Natural killer cell (primary cell): ENCODE results near the gene ARFRP1. TPM values are rescaled to one million over a fixed set of nuclear protein-coding genes. Genes with fewer than 3 reads are reported as not detected.

Experiments used
- ATAC-seq, 3 donors: fragments of 150-1000 bp in 2 of 3; fragments of 200-7000 bp in 1 of 3; cut with Tn5 transposase; 1 replicate in 1 of 3; 2 replicates in 2 of 3; pipeline ENCODE4 v1.10.0; 2021; ENCODE audit warnings: mild to moderate bottlenecking in 2 of 3, moderate library complexity in 2 of 3
- DNase-seq, 2 donors: peaks; one replicate each; pipeline versions ENCODE4 v3.0.0 to v3.0.0-alpha.2; 2013 to 2021; ENCODE audit warnings: mixed read lengths in 1 of 2
- H3K27ac ChIP-seq: one replicate; pipeline ENCODE4 v1.5.1; 2013; ENCODE audit warnings: mild to moderate bottlenecking, low read length
- H3K27me3 ChIP-seq: one replicate; pipeline ENCODE4 v1.6.1; 2013; ENCODE audit warnings: low read length; ENCODE audit not compliant: control insufficient read depth, insufficient read depth
- H3K36me3 ChIP-seq: one replicate; pipeline ENCODE4 v1.6.1; 2013; ENCODE audit warnings: low read length; ENCODE audit not compliant: control insufficient read depth, insufficient read depth
- H3K4me1 ChIP-seq: one replicate; pipeline ENCODE4 v1.6.1; 2013; ENCODE audit warnings: low read length; ENCODE audit not compliant: control insufficient read depth, insufficient read depth
- H3K4me3 ChIP-seq: one replicate; pipeline ENCODE4 v1.5.1; 2013; ENCODE audit warnings: low read length
- H3K9me3 ChIP-seq: one replicate; pipeline ENCODE4 v1.6.1; 2013; ENCODE audit warnings: low read length; ENCODE audit not compliant: control insufficient read depth, insufficient read depth
- H3K27ac Mint-ChIP-seq, 2 donors: one replicate each; pipeline ENCODE4 v1.8.0; 2022; ENCODE audit warnings: mild to moderate bottlenecking in 2 of 2, mixed read lengths in 2 of 2, moderate library complexity in 1 of 2
- H3K27me3 Mint-ChIP-seq, 2 donors: one replicate each; pipeline ENCODE4 v1.8.0; 2022; ENCODE audit warnings: low read depth in 2 of 2, mixed read lengths in 2 of 2
- H3K36me3 Mint-ChIP-seq: one replicate; pipeline ENCODE4 v1.8.0; 2022; ENCODE audit warnings: mixed read lengths
- H3K4me1 Mint-ChIP-seq, 2 donors: one replicate each; pipeline ENCODE4 v1.8.0; 2022; ENCODE audit warnings: mixed read lengths in 2 of 2
- H3K4me3 Mint-ChIP-seq: one replicate; pipeline ENCODE4 v1.8.0; 2022; ENCODE audit warnings: mild to moderate bottlenecking, moderate library complexity, mixed read lengths
- H3K9me3 Mint-ChIP-seq, 2 donors: one replicate each; pipeline ENCODE4 v1.8.0; 2022; ENCODE audit warnings: mixed read lengths in 2 of 2
- WGBS: methylation state at CpG from one replicate; pipeline ENCODE4 v1.1.7; 2013; ENCODE audit warnings: missing lambda C conversion rate; ENCODE audit not compliant: insufficient coverage; 5-methylcytosine and 5-hydroxymethylcytosine counted together
- intact Hi-C: fragments of 100-400 bp; cut with micrococcal nuclease; formaldehyde crosslinking; loops from one replicate; pipeline ENCODE4 v1.14.2; 2022
- total RNA-seq, 4 donors: library from RNA; stranded (reverse); fragments of 120-200 nt in 1 of 4; gene quantifications; one replicate each; pipeline versions ENCODE4 v1.2.3 to v1.2.4, GENCODE V29; 2013 to 2022
- TF ChIP-seq, protein P1 (sequence below): fragments of 200-600 bp; IDR thresholded peaks from one replicate; pipeline ENCODE4 v1.8.0; 2022; ENCODE audit warnings: antibody characterized with exemption

ARFRP1 gene
- total RNA-seq, 3 donors from 2014 or later (not counting 1 experiment from before 2014, with no cell fraction given) = 43.9 to 55.8 (median 50.6) TPM

DNA sequence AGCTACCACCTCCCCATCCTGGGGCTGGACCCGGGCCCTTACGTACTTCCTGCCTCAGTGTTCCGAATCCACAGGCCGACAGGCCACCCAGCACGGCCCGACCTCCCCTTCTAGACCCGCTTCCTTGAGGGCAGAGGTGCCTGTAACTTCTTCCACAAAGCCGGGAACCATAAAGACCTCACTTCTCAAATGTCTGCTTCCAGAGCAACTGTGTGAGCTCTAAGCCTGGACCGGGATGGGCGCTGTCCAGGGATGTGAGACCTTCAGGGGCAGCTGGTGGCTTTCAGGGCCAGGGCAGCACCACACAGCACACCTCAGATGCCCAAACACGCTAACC, 41.1 kb upstream of the ARFRP1 start:
- no peaks in the 10 kb centered on the region for H3K36me3 Mint-ChIP-seq
- H3K27ac ChIP-seq = no peak overlapping the region
- H3K27me3 Mint-ChIP-seq = no peaks in the 10 kb centered on the region
- TF ChIP-seq, protein P1, sequence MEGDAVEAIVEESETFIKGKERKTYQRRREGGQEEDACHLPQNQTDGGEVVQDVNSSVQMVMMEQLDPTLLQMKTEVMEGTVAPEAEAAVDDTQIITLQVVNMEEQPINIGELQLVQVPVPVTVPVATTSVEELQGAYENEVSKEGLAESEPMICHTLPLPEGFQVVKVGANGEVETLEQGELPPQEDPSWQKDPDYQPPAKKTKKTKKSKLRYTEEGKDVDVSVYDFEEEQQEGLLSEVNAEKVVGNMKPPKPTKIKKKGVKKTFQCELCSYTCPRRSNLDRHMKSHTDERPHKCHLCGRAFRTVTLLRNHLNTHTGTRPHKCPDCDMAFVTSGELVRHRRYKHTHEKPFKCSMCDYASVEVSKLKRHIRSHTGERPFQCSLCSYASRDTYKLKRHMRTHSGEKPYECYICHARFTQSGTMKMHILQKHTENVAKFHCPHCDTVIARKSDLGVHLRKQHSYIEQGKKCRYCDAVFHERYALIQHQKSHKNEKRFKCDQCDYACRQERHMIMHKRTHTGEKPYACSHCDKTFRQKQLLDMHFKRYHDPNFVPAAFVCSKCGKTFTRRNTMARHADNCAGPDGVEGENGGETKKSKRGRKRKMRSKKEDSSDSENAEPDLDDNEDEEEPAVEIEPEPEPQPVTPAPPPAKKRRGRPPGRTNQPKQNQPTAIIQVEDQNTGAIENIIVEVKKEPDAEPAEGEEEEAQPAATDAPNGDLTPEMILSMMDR = no peak
- H3K9me3 Mint-ChIP-seq = no peaks in the 10 kb centered on the region
- no peak overlapping the region for H3K27ac Mint-ChIP-seq
- no peak overlapping the region for H3K4me3 Mint-ChIP-seq
- ATAC-seq = no peak
- no peaks in the 10 kb centered on the region for H3K9me3 ChIP-seq
- no peak overlapping the region for H3K4me3 ChIP-seq
- 84% methylated on average over 10 of the region's 11 CpGs for WGBS
- intact Hi-C loops = no loop called here
- peaks cover 0 to 12% of the 10 kb centered on the region in 2 donors for H3K4me1 Mint-ChIP-seq
- no peaks in the 10 kb centered on the region for H3K36me3 ChIP-seq
- H3K4me1 ChIP-seq = peaks cover 25% of the 10 kb centered on the region
- no peaks in the 10 kb centered on the region for H3K27me3 ChIP-seq
- no peak for DNase-seq

DNA sequence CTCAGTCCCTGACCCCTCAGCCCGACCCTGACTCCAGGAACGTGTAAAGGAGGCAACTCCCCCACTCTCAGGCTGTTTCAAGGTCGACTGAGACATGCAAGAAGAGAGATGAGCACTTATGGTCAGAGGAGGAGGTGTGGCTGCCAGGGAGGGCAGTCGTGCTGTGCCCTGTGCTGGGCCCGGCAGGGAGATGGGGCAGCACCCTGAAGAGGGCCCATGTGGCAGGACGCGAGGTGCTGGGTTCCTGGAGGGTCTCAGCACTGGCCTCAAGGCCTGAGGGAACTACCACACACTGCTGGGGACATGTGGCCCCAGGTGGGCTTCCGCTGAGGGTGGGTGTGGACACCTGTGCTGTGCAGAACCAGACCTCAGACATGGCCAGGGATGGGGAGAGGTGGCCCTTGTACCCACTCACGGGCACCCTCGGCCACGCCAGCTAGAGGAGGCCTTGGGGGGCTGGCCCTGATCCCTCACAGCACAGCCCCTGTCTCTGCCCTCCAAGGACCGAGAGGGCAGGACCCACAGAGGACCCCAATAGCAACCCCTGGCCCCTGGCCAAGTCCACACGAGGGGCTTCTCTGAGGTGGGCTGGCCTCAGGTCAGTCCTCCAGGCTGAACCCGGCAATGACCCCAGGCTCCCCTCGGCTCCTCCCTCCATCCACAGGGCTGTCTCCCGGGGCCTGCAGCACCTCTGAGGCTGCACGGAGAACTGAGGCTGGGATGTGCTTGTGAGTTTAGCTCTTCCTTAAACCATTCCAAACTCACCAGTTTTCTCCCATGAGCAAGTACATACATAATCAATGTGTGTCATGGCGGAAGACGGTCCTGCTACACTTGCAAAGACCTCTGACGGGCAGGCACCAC, 40.5 kb upstream of the ARFRP1 start:
- no peaks in the 10 kb centered on the region for H3K9me3 ChIP-seq
- H3K27me3 ChIP-seq = no peaks in the 10 kb centered on the region
- DNase-seq (no peak), ATAC-seq (no peak)
- TF ChIP-seq, protein P1 = no peak
- H3K27ac ChIP-seq = no peak overlapping the region
- H3K27ac Mint-ChIP-seq = no peak overlapping the region
- H3K4me3 Mint-ChIP-seq = no peak overlapping the region
- WGBS = 89% methylated on average over 17 of the region's 20 CpGs
- no peaks in the 10 kb centered on the region for H3K36me3 Mint-ChIP-seq
- no peaks in the 10 kb centered on the region for H3K9me3 Mint-ChIP-seq
- H3K27me3 Mint-ChIP-seq = no peaks in the 10 kb centered on the region
- intact Hi-C loops = no loop called here
- H3K4me1 ChIP-seq = peaks cover 25% of the 10 kb centered on the region
- H3K4me1 Mint-ChIP-seq = peaks cover 0 to 9% of the 10 kb centered on the region in 2 donors
- H3K36me3 ChIP-seq = no peaks in the 10 kb centered on the region
- H3K4me3 ChIP-seq = no peak overlapping the region

DNA sequence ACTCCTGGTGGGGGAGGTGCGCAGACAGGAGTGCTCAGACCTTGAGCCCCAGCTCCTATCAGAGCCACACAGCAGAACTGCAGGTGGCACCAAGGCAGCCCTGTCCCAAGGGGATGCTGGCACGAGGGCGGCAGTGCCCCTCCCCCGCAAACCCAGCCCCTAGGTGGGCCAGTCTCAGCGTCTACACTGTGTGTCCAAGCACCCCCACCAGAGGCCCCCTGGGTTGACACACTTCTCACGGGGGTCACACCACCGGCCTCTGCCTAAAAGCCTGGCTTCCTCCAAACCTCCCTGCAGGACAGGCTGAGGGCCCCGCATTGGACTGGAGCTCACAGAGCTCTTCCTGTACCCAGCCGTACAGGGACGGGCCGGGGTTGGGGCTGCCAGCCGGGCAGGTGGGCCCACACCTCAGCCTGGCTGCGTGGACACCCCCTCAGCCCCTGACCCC, 39.9 kb upstream of the ARFRP1 start:
- ATAC-seq = no peak
- peaks cover 0 to 9% of the 10 kb centered on the region in 2 donors for H3K4me1 Mint-ChIP-seq

More for the DNA sequence above, 39.9 kb upstream of the ARFRP1 start:
- peaks cover 2% of the 10 kb centered on the region for H3K36me3 ChIP-seq
- Mint-ChIP-seq H3K9me3 (no peaks in the 10 kb centered on the region), H3K27me3 (no peaks in the 10 kb centered on the region), H3K27ac (no peak overlapping the region), H3K4me3 (no peak overlapping the region), H3K36me3 (no peaks in the 10 kb centered on the region)
- 88% methylated on average over 13 of the region's 13 CpGs for WGBS
- intact Hi-C loops = no loop called here
- no peaks in the 10 kb centered on the region for H3K9me3 ChIP-seq
- TF ChIP-seq, protein P1 = no peak
- H3K27me3 ChIP-seq = no peaks in the 10 kb centered on the region
- H3K27ac ChIP-seq = no peak overlapping the region
- peaks cover 25% of the 10 kb centered on the region for H3K4me1 ChIP-seq
- no peak overlapping the region for H3K4me3 ChIP-seq
- no peak for DNase-seq
